GM21825 (cell line): ENCODE data around the gene BTAF1.
"Not testable (repeated sequence)": the region's sequence is repeated elsewhere in the genome, so short reads cannot be mapped to it uniquely, and the experiment has no call there.

Experiments
- ATAC-seq: cut with Tn5 transposase; IDR thresholded peaks from one replicate; pipeline ENCODE4 v1.9.1; 2021; ENCODE audit warnings: mild to moderate bottlenecking, moderate library complexity; ENCODE audit not compliant: unreplicated experiment

Gene BTAF1

DNA sequence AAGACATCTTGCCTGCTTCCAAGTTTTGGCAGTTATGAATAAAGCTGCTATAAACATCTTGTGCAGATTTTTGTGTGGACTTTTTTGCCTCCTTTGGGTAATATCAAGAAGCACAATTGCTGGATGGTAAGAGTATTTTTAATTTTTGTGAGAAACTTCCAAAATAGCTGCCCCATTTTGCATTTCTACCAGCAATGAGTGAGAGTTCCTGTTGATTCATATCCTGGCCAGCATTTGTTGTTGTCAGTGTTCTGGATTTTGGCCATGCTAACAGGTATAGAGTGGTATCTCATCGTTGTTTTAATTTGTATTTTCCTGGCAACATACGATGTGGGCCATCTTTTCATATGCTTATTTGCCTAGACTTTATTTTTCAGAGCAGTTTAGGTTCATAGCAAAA, 53.9 kb downstream of the BTAF1 start:
- ATAC-seq: no peak

- ATAC-seq: no peak
Measured at GRCh38 chr10:91978585-91978984, 55.0 kb downstream of the BTAF1 start.

DNA sequence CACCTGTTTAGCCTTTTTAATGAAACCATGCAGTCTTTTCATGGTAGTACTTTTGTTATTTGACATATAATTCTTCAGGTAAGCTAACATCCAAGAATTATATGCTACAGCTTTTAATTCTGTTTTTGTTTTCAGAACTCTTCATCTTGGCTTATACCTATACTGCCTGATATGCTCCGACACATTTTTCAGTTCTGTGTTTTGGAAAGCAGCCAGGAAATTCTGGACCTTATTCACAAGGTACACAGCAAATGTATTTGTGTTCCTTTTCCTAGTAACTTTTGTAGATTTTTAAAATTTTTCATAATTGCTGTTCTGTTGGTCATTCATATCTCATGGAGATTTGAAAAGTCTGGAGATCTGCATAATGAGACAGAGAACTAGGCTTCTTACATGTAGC, 56.7 kb downstream of the BTAF1 start:
- no peak for ATAC-seq

DNA sequence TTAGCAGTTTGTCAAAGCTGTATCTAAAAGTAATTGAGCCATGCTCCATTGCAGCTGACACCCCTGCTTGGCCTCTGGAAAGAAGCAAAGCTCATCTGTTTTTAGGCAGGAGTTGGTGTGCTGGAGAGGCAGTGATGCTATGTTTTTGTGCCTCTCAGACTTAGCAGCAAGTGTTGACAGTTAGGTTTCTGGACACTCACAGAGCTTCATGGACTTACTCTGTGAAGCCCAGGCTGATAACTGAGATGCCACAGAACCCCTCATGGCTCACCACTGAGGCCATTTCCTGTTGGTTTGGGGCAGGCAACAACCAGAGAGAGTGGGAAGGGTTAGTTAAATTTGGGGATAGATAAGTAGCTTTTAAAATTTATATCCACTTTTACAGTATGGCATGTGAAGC, 59.8 kb downstream of the BTAF1 start:
- ATAC-seq: no peak

DNA sequence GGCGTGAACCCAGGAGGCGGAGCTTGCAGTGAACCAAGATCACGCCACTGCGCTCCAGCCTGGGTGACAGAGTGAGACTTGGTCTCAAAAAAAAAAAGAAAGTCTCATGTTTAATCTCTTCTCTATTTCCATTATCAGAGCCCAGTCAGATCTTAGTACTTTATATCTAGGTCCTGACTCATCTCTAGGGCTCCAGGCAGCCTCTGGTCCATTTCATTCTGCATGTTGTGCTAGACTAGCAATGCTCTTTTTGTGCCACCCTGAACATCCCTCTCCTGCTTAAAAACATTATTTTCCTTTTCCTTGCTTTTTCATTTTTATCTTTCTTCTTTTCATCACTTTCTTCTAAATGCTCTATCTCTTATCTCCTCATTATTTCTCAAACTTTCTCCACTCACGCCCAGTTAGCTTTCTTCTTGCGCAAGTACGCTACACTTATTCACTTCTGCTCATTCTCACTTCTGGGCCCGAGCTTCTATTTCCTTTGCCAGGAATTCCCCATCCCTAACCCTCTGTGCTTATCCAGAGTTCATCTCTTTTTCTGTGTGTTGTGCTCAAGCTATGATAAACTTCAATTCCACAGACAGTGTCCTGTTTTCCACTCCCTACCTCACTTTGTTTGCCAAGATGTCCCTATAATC, 63.9 kb downstream of the BTAF1 start:
- ATAC-seq: no peak

DNA sequence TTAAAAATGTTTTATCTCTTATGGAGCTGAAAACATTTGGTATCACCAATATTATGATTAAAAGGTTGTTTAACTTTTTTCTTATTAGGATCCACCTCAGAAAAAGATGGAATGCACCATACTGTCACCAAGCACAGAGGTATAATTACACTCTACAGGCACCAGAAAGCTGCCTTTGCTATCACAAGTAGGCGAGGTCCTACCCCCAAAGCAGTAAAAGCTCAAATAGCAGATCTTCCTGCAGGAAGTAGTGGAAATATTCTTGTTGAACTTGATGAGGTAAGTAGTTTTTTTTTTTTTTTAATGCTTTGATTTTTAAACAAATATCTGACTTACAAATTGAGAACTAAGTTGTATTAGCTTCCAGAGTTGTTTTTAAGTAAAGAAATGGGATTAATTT, 68.5 kb downstream of the BTAF1 start:
- ATAC-seq: no peak

- no peak for ATAC-seq
Measured at GRCh38 chr10:91996266-91996665, 72.7 kb downstream of the BTAF1 start.

- no peak for ATAC-seq
Measured at GRCh38 chr10:92001581-92001980, 78.0 kb downstream of the BTAF1 start.

GRCh38 chr10:92001995-92002394, 78.4 kb downstream of the BTAF1 start:
- no peak for ATAC-seq

DNA sequence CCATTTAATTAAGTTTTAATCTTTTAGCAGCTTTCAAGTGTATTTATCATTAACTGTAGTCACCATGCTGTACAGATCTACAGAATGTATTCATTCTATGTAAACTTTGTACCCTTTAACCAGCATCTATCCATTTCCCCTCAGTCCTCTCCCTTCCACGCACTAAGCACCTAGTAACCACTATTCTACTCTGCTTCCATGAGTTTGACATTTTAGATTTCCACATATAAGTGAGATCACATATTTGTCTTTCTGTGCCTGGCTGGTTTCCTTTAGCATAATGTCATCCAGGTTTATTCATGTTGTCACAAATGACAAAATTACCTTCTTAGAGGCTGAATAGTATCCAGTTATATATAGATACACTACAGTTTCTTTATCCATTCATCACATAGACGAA, 79.7 kb downstream of the BTAF1 start:
- no peak for ATAC-seq

DNA sequence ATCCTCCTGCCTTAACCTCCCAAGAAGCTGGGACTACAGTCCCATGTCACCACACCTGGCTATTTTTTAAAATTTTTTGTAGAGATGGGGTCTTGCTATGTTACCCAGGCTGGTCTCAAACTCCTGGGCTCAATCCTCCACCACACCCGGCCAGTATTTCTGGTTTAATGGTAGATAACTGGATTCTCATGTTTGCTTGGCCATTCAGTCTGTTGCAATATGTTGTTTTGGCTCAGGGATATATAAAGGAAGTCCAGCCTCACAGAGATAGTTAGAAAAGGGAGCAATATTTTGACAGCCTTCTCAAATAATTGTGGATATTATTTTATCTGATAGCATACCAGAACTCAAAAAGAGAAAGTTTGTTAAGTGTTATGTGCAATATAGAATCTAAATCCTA, 82.4 kb downstream of the BTAF1 start:
- ATAC-seq: no peak

GRCh38 chr10:92009445-92009844, 85.9 kb downstream of the BTAF1 start:
- ATAC-seq: no peak

DNA sequence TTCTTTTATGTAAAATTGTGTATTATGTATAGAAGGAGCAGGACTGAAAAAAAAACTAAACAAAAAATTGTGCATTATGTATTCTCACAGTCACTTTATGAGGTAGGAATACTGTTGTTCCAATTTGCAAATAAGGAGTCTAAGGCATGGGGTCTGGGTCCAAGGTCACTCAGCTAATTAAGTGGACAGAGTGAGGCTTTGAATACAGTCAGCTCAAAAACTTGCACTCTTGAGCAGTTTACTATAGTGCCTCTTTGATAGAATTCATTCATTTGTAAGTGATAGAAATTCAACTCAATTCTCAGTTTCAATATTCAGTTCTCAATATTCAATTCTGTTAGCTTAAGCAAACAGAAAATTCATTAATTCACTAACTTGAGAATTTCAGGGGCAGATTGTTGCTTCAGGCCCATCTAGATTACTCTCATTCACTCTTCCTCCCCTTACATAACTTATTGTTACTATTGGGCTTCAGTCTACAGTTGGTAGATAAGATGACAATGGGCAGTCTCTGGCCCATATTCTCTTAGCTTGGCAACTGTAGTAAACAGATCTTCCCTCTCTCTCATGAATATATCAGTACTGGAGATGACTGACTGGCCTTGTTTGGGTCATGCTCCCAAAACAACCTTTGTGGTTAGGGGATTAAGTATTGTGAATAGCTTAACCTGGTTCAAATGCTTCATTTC, 86.6 kb downstream of the BTAF1 start:
- no peak for ATAC-seq

GRCh38 chr10:92011560-92012214, 88.1 kb downstream of the BTAF1 start:
- no peak for ATAC-seq

DNA sequence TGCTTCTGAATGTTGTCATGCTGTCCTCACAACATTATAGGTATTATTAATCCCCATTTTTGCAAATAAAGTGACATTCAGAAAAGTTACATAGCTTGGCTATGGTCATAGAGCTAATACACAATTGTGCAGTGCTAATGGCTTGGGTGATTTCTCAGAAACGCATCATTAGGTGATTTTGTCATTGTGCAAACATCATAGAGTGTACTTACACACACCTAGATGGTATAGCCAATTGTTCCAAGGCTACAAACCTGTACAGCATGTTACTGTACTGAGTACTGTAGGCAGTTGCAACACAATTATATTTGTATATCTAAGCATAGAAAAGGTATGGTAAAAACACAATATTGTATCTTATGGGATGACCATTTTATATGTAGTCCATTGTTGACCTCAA, 91.0 kb downstream of the BTAF1 start:
- ATAC-seq: no peak

- no peak for ATAC-seq
Measured at GRCh38 chr10:92024700-92025099, 101.1 kb downstream of the BTAF1 start.

GRCh38 chr10:92025340-92025739, 101.8 kb downstream of the BTAF1 start:
- ATAC-seq: not testable (repeated sequence)

DNA sequence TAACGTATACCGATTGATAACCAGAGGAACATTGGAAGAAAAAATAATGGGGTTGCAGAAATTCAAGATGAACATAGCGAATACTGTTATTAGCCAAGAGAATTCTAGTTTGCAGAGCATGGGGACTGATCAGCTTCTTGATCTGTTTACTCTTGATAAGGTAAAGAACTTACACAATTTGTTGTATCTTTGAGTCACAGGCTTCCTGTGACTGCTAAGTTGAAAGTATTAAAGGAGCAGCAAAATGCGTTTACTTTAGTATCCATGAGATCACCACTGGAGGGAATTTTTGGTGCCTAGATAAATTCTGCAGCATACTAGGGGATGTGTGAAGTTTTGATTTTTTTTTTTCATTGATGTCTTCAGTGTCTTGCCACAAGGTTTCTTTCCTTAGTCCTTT, 103.6 kb downstream of the BTAF1 start:
- no peak for ATAC-seq

GRCh38 chr10:92031580-92031979, 108.0 kb downstream of the BTAF1 start:
- ATAC-seq: no peak

- ATAC-seq: not testable (repeated sequence)
Measured at GRCh38 chr10:92033070-92033469, 109.5 kb downstream of the BTAF1 start.

- ATAC-seq: no peak
Measured at GRCh38 chr10:92038949-92039348, 115.4 kb downstream of the BTAF1 start.

GRCh38 chr10:92042541-92042940, 119.0 kb downstream of the BTAF1 start:
- no peak for ATAC-seq
